Mesenchymal stem cell (in vitro differentiated cells and primary cell): ENCODE data around the gene SPSB2.

Experiments
- DNase-seq: peaks from one replicate; pipeline ENCODE4 v3.0.0-alpha.2; 2013
- H2AFZ ChIP-seq: one replicate; pipeline ENCODE4 v1.6.1; 2013; ENCODE audit warnings: low read depth, mild to moderate bottlenecking, control low read depth, inconsistent platforms, low read length, moderate library complexity
- H2AK5ac ChIP-seq: 2 replicates; pipeline ENCODE4 v1.6.1; 2013; ENCODE audit warnings: low read length, moderate library complexity, mild to moderate bottlenecking, inconsistent platforms; ENCODE audit not compliant: severe bottlenecking
- H2BK120ac ChIP-seq: one replicate; pipeline ENCODE4 v1.6.1; 2013; ENCODE audit warnings: low read depth, mild to moderate bottlenecking, inconsistent platforms, low read length, moderate library complexity
- H2BK12ac ChIP-seq, 2 experiments: one replicate each; pipeline ENCODE4 v1.6.1; 2013; ENCODE audit warnings: inconsistent platforms in 2 of 2, low read length in 2 of 2, mild to moderate bottlenecking in 2 of 2, moderate library complexity in 2 of 2, control low read depth in 1 of 2
- H2BK15ac ChIP-seq: one replicate; pipeline ENCODE4 v1.6.1; 2013; ENCODE audit warnings: mild to moderate bottlenecking, low read depth, inconsistent platforms; ENCODE audit not compliant: poor library complexity, severe bottlenecking
- H2BK5ac ChIP-seq: 2 replicates; pipeline ENCODE4 v1.6.1; 2013; ENCODE audit warnings: low read depth, mild to moderate bottlenecking, low read length, control low read depth, inconsistent platforms; ENCODE audit not compliant: poor library complexity, severe bottlenecking
- H3K14ac ChIP-seq, 2 experiments: one replicate each; pipeline ENCODE4 v1.6.1; 2013; ENCODE audit warnings: inconsistent platforms in 2 of 2, low read length in 2 of 2, control low read depth in 1 of 2, mild to moderate bottlenecking in 1 of 2, moderate library complexity in 1 of 2
- H3K18ac ChIP-seq, 2 experiments: one replicate each; pipeline ENCODE4 v1.6.1; 2013; ENCODE audit warnings: inconsistent platforms in 2 of 2, low read length in 2 of 2, control low read depth in 1 of 2, low read depth in 1 of 2, mild to moderate bottlenecking in 1 of 2
- H3K23ac ChIP-seq, 2 experiments: one replicate each; pipeline ENCODE4 v1.6.1; 2013; ENCODE audit warnings: inconsistent platforms in 2 of 2, low read length in 2 of 2, mild to moderate bottlenecking in 2 of 2, moderate library complexity in 2 of 2, control low read depth in 1 of 2
- H3K27ac ChIP-seq: 2 replicates; pipeline ENCODE4 v1.5.1; 2013; ENCODE audit warnings: mild to moderate bottlenecking, moderate library complexity, low read length, control low read depth, inconsistent platforms; ENCODE audit not compliant: poor library complexity, severe bottlenecking
- H3K27me3 ChIP-seq, 2 experiments: 2 replicates each; pipeline versions ENCODE4 v1.6.1 to v1.7.0; 2013; ENCODE audit warnings: low read length in 2 of 2, mild to moderate bottlenecking in 2 of 2, moderate library complexity in 2 of 2, control low read depth in 1 of 2, inconsistent platforms in 1 of 2; ENCODE audit not compliant: control insufficient read depth in 1 of 2, insufficient read depth in 1 of 2
- H3K36me3 ChIP-seq, 2 experiments: 2 replicates each; pipeline versions ENCODE4 v1.6.1 to v1.7.0; 2013; ENCODE audit warnings: low read length in 2 of 2, control low read depth in 1 of 2, inconsistent platforms in 1 of 2, low read depth in 1 of 2, mild to moderate bottlenecking in 1 of 2; ENCODE audit not compliant: insufficient read depth in 2 of 2, control insufficient read depth in 1 of 2
- H3K4ac ChIP-seq, 2 experiments: one replicate each; pipeline ENCODE4 v1.6.1; 2013; ENCODE audit warnings: inconsistent platforms in 2 of 2, low read length in 2 of 2, mild to moderate bottlenecking in 2 of 2, moderate library complexity in 2 of 2, control low read depth in 1 of 2, low read depth in 1 of 2
- H3K4me1 ChIP-seq: 2 replicates; pipeline ENCODE4 v1.6.1; 2013; ENCODE audit warnings: low read depth, low read length, control low read depth; ENCODE audit not compliant: control insufficient read depth, insufficient read depth
- H3K4me2 ChIP-seq: 2 replicates; pipeline ENCODE4 v1.6.1; 2013; ENCODE audit warnings: low read length, mild to moderate bottlenecking, inconsistent platforms; ENCODE audit not compliant: poor library complexity, severe bottlenecking
- H3K4me3 ChIP-seq, 2 experiments: 2 replicates each; pipeline versions ENCODE4 v1.5.1 to v1.7.0; 2013; ENCODE audit warnings: low read length in 2 of 2, mild to moderate bottlenecking in 2 of 2, control low read depth in 1 of 2, low read depth in 1 of 2; ENCODE audit not compliant: insufficient read depth in 1 of 2
- H3K79me1 ChIP-seq: replicated peaks from 2 replicates; pipeline ENCODE4 v1.6.1; 2013; ENCODE audit warnings: mild to moderate bottlenecking, control low read depth, low read length, inconsistent platforms; ENCODE audit not compliant: poor library complexity, severe bottlenecking
- H3K9ac ChIP-seq: 2 replicates; pipeline ENCODE4 v1.7.0; 2013; ENCODE audit warnings: mild to moderate bottlenecking, low read length, moderate library complexity
- H3K9me3 ChIP-seq: 2 replicates; pipeline ENCODE4 v1.7.0; 2013; ENCODE audit warnings: mild to moderate bottlenecking, low read length; ENCODE audit not compliant: control insufficient read depth
- H4K8ac ChIP-seq: one replicate; pipeline ENCODE4 v1.6.1; 2013; ENCODE audit warnings: inconsistent platforms, mild to moderate bottlenecking, low read length, moderate library complexity
- H4K91ac ChIP-seq: one replicate; pipeline ENCODE4 v1.6.1; 2013; ENCODE audit warnings: mild to moderate bottlenecking, low read length, inconsistent platforms
- WGBS: methylation state at CpG from one replicate; pipeline ENCODE4 v1.1.7; 2013; ENCODE audit warnings: mixed read lengths; 5-methylcytosine and 5-hydroxymethylcytosine counted together

SPSB2 gene

DNA sequence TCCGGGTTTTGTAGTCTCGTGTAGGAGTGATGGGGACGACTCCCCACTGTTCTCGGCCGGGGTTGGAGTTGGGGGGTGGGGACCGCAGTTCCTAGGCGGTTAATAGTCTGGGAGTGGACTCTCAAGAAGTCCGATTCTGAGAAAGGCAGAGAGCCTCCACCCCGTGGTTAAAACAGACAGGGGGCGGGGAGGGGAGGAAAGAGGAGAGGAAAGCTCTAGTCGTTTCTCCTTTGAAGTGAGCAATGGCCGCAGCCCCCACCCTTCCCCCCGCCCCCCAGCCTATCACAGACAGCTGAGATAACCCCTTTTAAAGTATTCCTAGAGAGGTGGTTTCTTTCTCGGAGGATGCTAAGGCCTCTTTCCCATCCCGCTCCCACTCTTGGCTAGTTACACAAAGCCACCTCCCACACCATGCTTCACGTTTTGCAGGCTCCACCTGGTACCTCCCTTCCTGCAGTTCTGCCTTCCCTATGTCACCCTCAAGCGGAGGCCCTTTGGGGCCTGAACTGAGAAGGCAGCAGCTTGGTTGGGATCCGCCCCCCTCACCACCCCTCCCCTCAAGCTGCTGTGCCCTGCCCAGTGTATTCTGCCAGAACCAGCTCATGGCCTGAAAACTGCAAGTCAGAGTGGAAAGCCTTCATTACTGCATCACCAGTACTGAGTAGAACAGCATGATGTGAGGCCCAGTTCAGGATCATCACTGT lies 20.3 kb downstream of the SPSB2 start:
- Histone ChIP-seq H3K36me3 (peaks cover 49 to 50% of the 10 kb centered on the region in 2 experiments), H3K27ac (peak overlapping the region; percentile 87), H4K91ac (peak overlapping the region; percentile 84), H3K79me1 (peaks cover 30% of the 10 kb centered on the region), H3K14ac (peak overlapping the region in 1 of 2 experiments; percentile 26), H3K4me3 (peak overlapping the region; percentile 52 to 98), H3K4me1 (peaks cover 16% of the 10 kb centered on the region), H2AK5ac (no peak overlapping the region), H2BK5ac (no peak overlapping the region), H3K9me3 (no peaks in the 10 kb centered on the region), H2BK120ac (peak overlapping the region; percentile 27), H2BK15ac (no peak overlapping the region), H2BK12ac (no peak overlapping the region), H4K8ac (peak overlapping the region; percentile 33), H3K4ac (peak overlapping the region in 1 of 2 experiments; percentile 29), H3K9ac (peak overlapping the region; percentile 94), H3K23ac (no peak overlapping the region), H3K27me3 (no peaks in the 10 kb centered on the region), H2AFZ (no peak overlapping the region), H3K4me2 (peak overlapping the region; percentile 72), H3K18ac (peak overlapping the region; percentile 6 to 38)
- 2% methylated on average over 10 of the region's 18 CpGs for WGBS
- DNase-seq, result peak; percentile 85

DNA sequence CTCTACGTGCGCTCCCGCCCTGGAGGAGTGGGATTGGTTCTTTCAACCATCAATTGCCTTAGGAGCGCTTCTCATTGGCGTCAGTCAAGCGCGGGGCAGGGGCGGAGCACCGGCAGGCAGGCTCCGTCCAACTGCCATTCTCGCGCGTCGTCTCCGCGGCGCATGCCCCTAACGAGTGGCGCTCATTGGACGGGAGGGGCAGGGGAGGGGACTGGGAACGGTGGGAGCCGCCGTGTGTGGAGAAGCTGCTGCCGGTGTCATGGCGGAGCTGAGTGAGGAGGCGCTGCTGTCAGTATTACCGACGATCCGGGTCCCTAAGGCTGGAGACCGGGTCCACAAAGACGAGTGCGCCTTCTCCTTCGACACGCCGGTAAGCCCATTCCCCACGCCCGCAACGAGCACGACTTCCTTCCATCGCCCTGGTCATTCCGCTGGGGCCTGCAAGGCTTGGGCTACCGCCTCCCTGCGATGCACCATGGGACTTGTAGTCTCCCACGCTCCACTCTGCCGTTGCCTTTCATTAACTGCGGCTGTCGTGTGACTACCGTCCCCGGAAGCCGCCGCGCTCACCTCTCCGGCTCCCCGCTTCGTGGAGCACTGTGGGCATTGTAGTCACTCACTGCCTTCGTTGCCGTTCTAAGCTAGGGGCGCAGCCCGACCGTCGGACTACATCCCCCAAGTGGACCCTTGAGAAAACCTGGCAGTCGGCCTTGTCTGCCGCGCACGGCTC lies 21.0 kb downstream of the SPSB2 start, which contains the start of gene USP5:
Gene USP5 (plus strand): TSS at position 230 of the 730 bp plus-strand sequence. CDS start 30 bp downstream, at position 260.
- Histone ChIP-seq H3K27me3 (no peaks in the 10 kb centered on the region), H2BK120ac (peak within 1 kb of the TSS; percentile 27), H3K27ac (peak within 1 kb of the TSS; percentile 94), H2AK5ac (no peak within 1 kb of the TSS), H4K8ac (peak within 1 kb of the TSS; percentile 92), H3K4ac (peak within 1 kb of the TSS; percentile 29 to 61), H3K18ac (peak within 1 kb of the TSS; percentile 94 to 96), H3K23ac (no peak within 1 kb of the TSS), H2BK15ac (peak within 1 kb of the TSS; percentile 85), H3K79me1 (peaks cover 30% of the 10 kb centered on the region), H2BK5ac (no peak within 1 kb of the TSS), H3K4me1 (peaks cover 16% of the 10 kb centered on the region), H3K4me3 (peak within 1 kb of the TSS; percentile 82 to 98), H3K36me3 (peaks cover 46 to 50% of the 10 kb centered on the region in 2 experiments), H2AFZ (no peak within 1 kb of the TSS), H3K4me2 (peak within 1 kb of the TSS; percentile 77), H2BK12ac (peak within 1 kb of the TSS in 1 of 2 experiments; percentile 29), H3K9ac (peak within 1 kb of the TSS; percentile 94), H3K14ac (peak within 1 kb of the TSS in 1 of 2 experiments; percentile 57), H4K91ac (peak within 1 kb of the TSS; percentile 84), H3K9me3 (no peaks in the 10 kb centered on the region)
- peak; percentile 100 for DNase-seq
- WGBS, result under 1% methylated on average over 65 of the region's 65 CpGs

DNA sequence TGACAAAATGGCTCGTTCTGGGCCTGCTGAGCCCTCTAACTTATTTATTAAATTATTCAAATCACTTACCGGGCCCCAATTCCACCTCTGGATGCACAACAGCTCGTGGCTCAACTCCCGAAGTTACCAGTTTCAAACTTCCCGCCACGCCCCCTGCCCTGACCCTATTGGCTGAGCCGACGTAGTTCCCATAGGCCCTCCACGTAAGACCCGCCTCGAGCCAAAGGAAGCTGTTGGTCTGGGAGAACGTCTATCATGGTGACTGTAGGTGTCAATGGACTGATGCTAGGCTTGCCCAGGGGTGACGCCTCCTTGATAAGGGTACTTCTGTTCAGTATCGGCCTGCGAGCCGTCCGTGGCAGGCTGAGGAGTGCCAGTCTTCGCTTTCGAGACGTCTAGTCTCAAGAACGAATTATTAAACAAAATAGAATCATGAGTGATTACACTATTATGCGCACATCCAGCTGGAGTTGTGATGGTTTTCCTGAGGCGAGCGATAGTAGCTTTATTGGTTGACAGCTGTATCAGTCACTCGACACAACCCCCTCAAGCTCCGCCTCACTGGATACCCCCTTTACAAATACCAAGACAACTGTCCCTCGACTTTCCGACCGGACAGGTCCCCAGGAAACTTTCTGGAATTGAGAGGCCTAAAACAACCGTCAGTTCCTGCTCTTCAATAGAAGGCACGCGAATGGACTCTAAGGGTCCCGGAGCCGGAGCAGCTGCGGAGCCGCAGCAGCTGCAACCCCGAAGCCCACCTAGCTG lies 21.8 kb downstream of the SPSB2 start, which contains the start of gene CDCA3:
Gene CDCA3 (minus strand): TSS at position 134 of the 768 bp plus-strand sequence. CDS start 334 bp downstream, outside the sequence.
- Histone ChIP-seq H2BK5ac (peak within 1 kb of the TSS; percentile 14), H3K14ac (peak within 1 kb of the TSS in 1 of 2 experiments; percentile 57), H2AK5ac (no peak within 1 kb of the TSS), H3K9me3 (no peaks in the 10 kb centered on the region), H3K36me3 (peaks cover 46 to 50% of the 10 kb centered on the region in 2 experiments), H3K9ac (peak within 1 kb of the TSS; percentile 94), H3K27ac (peak within 1 kb of the TSS; percentile 94), H4K8ac (peak within 1 kb of the TSS; percentile 92), H3K4ac (peak within 1 kb of the TSS; percentile 29 to 61), H3K27me3 (no peaks in the 10 kb centered on the region), H2AFZ (no peak within 1 kb of the TSS), H3K79me1 (peaks cover 30% of the 10 kb centered on the region), H3K4me1 (peaks cover 16% of the 10 kb centered on the region), H4K91ac (peak within 1 kb of the TSS; percentile 79), H3K23ac (no peak within 1 kb of the TSS), H2BK12ac (peak within 1 kb of the TSS in 1 of 2 experiments; percentile 29), H3K18ac (peak within 1 kb of the TSS; percentile 94 to 96), H2BK120ac (no peak within 1 kb of the TSS), H2BK15ac (peak within 1 kb of the TSS; percentile 85), H3K4me3 (peak within 1 kb of the TSS; percentile 82 to 98), H3K4me2 (peak within 1 kb of the TSS; percentile 77)
- WGBS, result under 1% methylated on average over 30 of the region's 37 CpGs
- DNase-seq, result peak; percentile 99
